CD4-positive, alpha-beta T cell (primary cell): ENCODE data around the gene APP. TPM values are rescaled to one million over a fixed set of nuclear protein-coding genes. Genes with fewer than 3 reads are reported as not detected.

ENCODE experiments used
- ATAC-seq: fragments of 200-7000 bp; cut with Tn5 transposase; one replicate; pipeline ENCODE4 v1.10.0; 2022; ENCODE audit warnings: mild to moderate bottlenecking; ENCODE audit not compliant: poor library complexity
- CTCF ChIA-PET: fragments of 350-600 bp; sonication (Branson Sonifier 250); formaldehyde crosslinking; loops from one replicate; lab custom pipeline; 2021; ENCODE audit warnings: antibody characterized with exemption, inconsistent platforms; lab: Charles Lee
- POLR2A ChIA-PET: fragments of 350-600 bp; sonication (Branson Sonifier 250); formaldehyde crosslinking; loops from one replicate; lab custom pipeline; 2021; ENCODE audit warnings: antibody characterized with exemption, inconsistent platforms; lab: Charles Lee
- DNase-seq, 14 experiments: peaks; one replicate each; pipeline ENCODE4 v3.0.0-alpha.2; 2013 to 2020; ENCODE audit warnings: mixed read lengths in 2 of 14
- H3K27ac ChIP-seq, 2 donors: one replicate each; pipeline versions ENCODE4 v1.5.1 to v1.7.0; 2013; ENCODE audit warnings: low read length in 2 of 2, low read depth in 1 of 2, mild to moderate bottlenecking in 1 of 2
- H3K27me3 ChIP-seq, 2 experiments: 1 replicate in 1 of 2; 2 replicates in 1 of 2; pipeline versions ENCODE4 v1.6.1 to v1.7.0; 2013; ENCODE audit warnings: low read length in 2 of 2, control low read depth in 1 of 2, mild to moderate bottlenecking in 1 of 2, moderate library complexity in 1 of 2; ENCODE audit not compliant: insufficient read depth in 2 of 2, control insufficient read depth in 1 of 2
- H3K36me3 ChIP-seq: one replicate; pipeline ENCODE4 v1.6.1; 2013; ENCODE audit warnings: low read length, control low read depth; ENCODE audit not compliant: insufficient read depth
- H3K4me1 ChIP-seq: one replicate; pipeline ENCODE4 v1.6.1; 2013; ENCODE audit warnings: low read length, control low read depth; ENCODE audit not compliant: insufficient read depth
- H3K4me3 ChIP-seq: one replicate; pipeline ENCODE4 v1.5.1; 2013; ENCODE audit warnings: mild to moderate bottlenecking, low read length, moderate library complexity
- H3K9me3 ChIP-seq, 2 experiments: 1 replicate in 1 of 2; 2 replicates in 1 of 2; pipeline versions ENCODE4 v1.6.1 to v1.7.0; 2013; ENCODE audit warnings: low read length in 2 of 2, mild to moderate bottlenecking in 2 of 2, control low read depth in 1 of 2, moderate library complexity in 1 of 2; ENCODE audit not compliant: control insufficient read depth in 1 of 2, insufficient read depth in 1 of 2
- H3K27ac Mint-ChIP-seq: one replicate; pipeline ENCODE4 v1.8.0; 2020; ENCODE audit warnings: mixed read lengths
- H3K27me3 Mint-ChIP-seq: one replicate; pipeline ENCODE4 v1.8.0; 2021; ENCODE audit warnings: mixed read lengths
- H3K36me3 Mint-ChIP-seq: one replicate; pipeline ENCODE4 v1.8.0; 2021; ENCODE audit warnings: low read depth, mixed read lengths
- H3K4me1 Mint-ChIP-seq: one replicate; pipeline ENCODE4 v1.8.0; 2021; ENCODE audit warnings: low read depth, mixed read lengths
- H3K4me3 Mint-ChIP-seq: one replicate; pipeline ENCODE4 v1.8.0; 2020; ENCODE audit warnings: mild to moderate bottlenecking, mixed read lengths
- H3K9me3 Mint-ChIP-seq: one replicate; pipeline ENCODE4 v1.8.0; 2020; ENCODE audit warnings: mixed read lengths
- intact Hi-C, 2 experiments: fragments of 100-400 bp; cut with DNase I in 1 of 2; cut with micrococcal nuclease in 1 of 2; formaldehyde crosslinking; loops; one replicate each; pipeline versions ENCODE4 v1.15.1 to v1.9.0; 2023 to 2025; cut with DNase I, micrococcal nuclease
- total RNA-seq, 174 experiments: library from RNA in 2 of 174; stranded (reverse) in 2 of 174; gene quantifications; one replicate each; pipeline ENCODE4 v1.2.3 and lab custom pipeline; 2021 to 2026
- TF ChIP-seq, protein P1 (sequence below): fragments of 200-600 bp; IDR thresholded peaks from one replicate; pipeline ENCODE4 v1.8.0; 2022; ENCODE audit warnings: antibody characterized with exemption, mild to moderate bottlenecking

APP gene
- total RNA-seq, 2 experiments from 2014 or later = 43.6 to 44.4 TPM

DNA sequence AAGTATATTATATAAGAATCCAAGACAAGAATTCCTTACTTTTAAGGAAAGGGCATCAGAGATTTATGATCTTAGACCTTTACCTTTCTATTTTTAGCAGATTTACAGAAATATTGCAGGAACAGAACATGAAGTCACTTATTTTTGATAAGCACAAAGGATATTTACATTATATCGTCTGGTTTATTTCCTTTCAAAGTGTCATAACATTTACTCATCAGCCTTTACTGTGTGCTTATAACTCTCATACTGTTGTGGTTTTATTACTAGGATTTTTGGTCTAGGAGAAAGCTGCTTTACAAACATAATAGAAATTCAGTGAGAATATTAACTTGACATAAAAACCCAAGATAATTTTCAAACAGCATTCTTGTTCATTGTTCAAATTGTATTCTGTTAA lies 47.6 kb downstream of the APP start:
- Mint-ChIP-seq H3K4me1 (peaks cover 21% of the 10 kb centered on the region), H3K27ac (no peak overlapping the region), H3K36me3 (no peaks in the 10 kb centered on the region), H3K4me3 (no peak overlapping the region), H3K9me3 (no peaks in the 10 kb centered on the region), H3K27me3 (no peaks in the 10 kb centered on the region)
- intact Hi-C loops = no loop called here
- ChIA-PET CTCF (no interaction called here), POLR2A (no interaction called here)
- Histone ChIP-seq H3K9me3 (no peaks in the 10 kb centered on the region), H3K4me1 (no peaks in the 10 kb centered on the region), H3K4me3 (no peak overlapping the region), H3K27ac (no peak overlapping the region), H3K36me3 (no peaks in the 10 kb centered on the region), H3K27me3 (no peaks in the 10 kb centered on the region)
- DNase-seq (no peak), ATAC-seq (no peak)
- TF ChIP-seq, protein P1, sequence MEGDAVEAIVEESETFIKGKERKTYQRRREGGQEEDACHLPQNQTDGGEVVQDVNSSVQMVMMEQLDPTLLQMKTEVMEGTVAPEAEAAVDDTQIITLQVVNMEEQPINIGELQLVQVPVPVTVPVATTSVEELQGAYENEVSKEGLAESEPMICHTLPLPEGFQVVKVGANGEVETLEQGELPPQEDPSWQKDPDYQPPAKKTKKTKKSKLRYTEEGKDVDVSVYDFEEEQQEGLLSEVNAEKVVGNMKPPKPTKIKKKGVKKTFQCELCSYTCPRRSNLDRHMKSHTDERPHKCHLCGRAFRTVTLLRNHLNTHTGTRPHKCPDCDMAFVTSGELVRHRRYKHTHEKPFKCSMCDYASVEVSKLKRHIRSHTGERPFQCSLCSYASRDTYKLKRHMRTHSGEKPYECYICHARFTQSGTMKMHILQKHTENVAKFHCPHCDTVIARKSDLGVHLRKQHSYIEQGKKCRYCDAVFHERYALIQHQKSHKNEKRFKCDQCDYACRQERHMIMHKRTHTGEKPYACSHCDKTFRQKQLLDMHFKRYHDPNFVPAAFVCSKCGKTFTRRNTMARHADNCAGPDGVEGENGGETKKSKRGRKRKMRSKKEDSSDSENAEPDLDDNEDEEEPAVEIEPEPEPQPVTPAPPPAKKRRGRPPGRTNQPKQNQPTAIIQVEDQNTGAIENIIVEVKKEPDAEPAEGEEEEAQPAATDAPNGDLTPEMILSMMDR = no peak

DNA sequence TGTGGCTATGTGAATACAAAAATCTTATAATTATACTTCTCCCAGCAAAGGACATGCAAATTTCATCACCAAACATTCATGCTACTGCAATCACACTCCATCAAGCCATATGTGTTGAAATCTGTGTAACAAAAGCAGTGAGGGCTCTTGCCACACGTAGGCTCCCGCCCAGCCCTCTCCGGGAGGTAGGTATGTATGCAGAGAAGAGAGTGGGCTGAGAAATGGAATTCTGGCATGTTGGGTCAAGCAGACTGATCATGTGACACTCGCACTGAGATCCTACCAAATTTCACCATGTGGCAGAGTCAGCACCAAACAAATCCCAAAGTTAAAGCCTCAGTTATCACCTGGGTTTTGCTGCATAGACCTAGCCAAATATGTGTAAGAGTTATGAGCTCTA lies 49.7 kb downstream of the APP start:
- TF ChIP-seq, protein P1 = no peak
- Histone ChIP-seq H3K36me3 (no peaks in the 10 kb centered on the region), H3K27me3 (no peaks in the 10 kb centered on the region), H3K4me1 (no peaks in the 10 kb centered on the region), H3K4me3 (no peak overlapping the region), H3K9me3 (no peaks in the 10 kb centered on the region), H3K27ac (no peak overlapping the region)
- no peak for ATAC-seq
- H3K4me3 Mint-ChIP-seq = no peak overlapping the region
- no peak overlapping the region for H3K27ac Mint-ChIP-seq
- ChIA-PET POLR2A (no interaction called here), CTCF (no interaction called here)
- DNase-seq = no peak
- no peaks in the 10 kb centered on the region for H3K27me3 Mint-ChIP-seq
- H3K36me3 Mint-ChIP-seq = no peaks in the 10 kb centered on the region
- H3K4me1 Mint-ChIP-seq = peaks cover 28% of the 10 kb centered on the region
- intact Hi-C loops = no loop called here
- H3K9me3 Mint-ChIP-seq = no peaks in the 10 kb centered on the region

GRCh38 chr21:26119906-26120305 lies 50.7 kb downstream of the APP start:
- H3K9me3 Mint-ChIP-seq = no peaks in the 10 kb centered on the region
- no peaks in the 10 kb centered on the region for H3K36me3 Mint-ChIP-seq

More at GRCh38 chr21:26119906-26120305, 50.7 kb downstream of the APP start:
- no peaks in the 10 kb centered on the region for H3K27me3 Mint-ChIP-seq
- no peaks in the 10 kb centered on the region for H3K4me1 ChIP-seq
- H3K36me3 ChIP-seq = no peaks in the 10 kb centered on the region
- H3K4me3 ChIP-seq = no peak overlapping the region
- no peak for ATAC-seq
- H3K27ac Mint-ChIP-seq = no peak overlapping the region
- H3K27ac ChIP-seq = no peak overlapping the region
- ChIA-PET POLR2A (no interaction called here), CTCF (no interaction called here)
- TF ChIP-seq, protein P1 = no peak
- H3K4me1 Mint-ChIP-seq = peaks cover 35% of the 10 kb centered on the region
- no peak for DNase-seq
- H3K9me3 ChIP-seq = no peaks in the 10 kb centered on the region
- no peak overlapping the region for H3K4me3 Mint-ChIP-seq
- intact Hi-C loops = no loop called here
- no peaks in the 10 kb centered on the region for H3K27me3 ChIP-seq
